SH-SY5Y (cell line): ENCODE data around the gene SIM2.

Source experiments
- GATA2 ChIP-seq: IDR thresholded peaks from 2 replicates; pipeline ENCODE4 v1.6.1; 2011; ENCODE audit warnings: mild to moderate bottlenecking, low read depth, low read length
- GATA3 ChIP-seq: IDR thresholded peaks from 2 replicates; pipeline ENCODE4 v1.6.1; 2011; ENCODE audit warnings: low read depth, mild to moderate bottlenecking, low read length, moderate library complexity

SIM2 gene

DNA sequence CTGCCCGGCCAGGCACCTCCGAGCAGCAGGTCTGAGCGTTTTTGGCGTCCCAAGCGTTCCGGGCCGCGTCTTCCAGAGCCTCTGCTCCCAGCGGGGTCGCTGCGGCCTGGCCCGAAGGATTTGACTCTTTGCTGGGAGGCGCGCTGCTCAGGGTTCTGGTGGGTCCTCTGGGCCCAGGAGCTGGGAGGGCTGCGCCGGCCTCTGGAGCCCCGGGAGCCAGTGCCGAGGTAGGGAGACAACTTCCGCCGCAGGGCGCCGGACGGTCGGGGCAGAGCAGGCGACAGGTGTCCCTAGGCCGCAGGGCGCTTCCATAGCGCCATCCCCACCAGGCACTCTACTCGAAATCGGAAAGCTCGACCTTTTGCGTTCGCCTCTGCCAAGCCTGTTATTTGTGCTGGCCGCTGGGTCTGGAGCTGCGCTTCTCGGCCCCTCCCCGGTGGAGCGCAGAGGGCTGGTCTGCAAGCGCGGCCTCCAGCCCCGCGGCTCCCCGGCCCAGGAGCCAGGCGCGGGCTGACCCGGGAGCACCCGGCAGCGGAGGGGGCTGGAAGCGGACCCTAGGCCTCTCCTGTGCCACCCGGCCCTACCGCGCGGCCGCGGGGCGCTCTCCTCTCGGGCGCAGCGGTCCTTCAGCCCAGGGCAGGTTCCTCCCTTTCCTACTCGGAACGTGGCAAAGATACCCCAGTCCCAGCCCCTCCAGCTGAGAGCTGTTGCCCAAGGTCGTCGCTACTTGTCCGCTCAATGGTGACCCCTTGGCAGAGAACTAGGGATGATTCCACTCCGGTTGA lies 2.2 kb downstream of the SIM2 start:
- TF ChIP-seq GATA3 (no peak), GATA2 (no peak)

- no peak for TF ChIP-seq GATA2
- no peak for TF ChIP-seq GATA3
Measured at GRCh38 chr21:36701756-36702621, 3.1 kb downstream of the SIM2 start.

DNA sequence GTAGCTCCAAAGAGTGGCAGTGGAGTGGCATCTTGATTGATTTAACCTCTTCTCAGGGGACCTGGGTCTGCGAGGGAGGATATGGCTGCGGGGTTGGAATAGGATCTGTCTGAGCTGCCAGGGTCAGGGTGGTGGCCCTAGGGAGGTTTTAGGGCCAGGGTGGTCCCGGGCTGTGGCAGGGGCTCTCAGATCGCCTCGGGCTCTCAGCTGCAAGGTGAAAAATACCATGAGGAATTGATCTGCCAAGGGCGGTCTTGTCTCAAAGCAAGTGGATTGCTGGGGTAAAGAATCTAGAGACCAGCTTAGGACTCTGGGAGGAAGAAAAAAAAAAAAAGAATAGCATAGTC lies 3.7 kb downstream of the SIM2 start:
- TF ChIP-seq GATA3 (no peak), GATA2 (no peak)

DNA sequence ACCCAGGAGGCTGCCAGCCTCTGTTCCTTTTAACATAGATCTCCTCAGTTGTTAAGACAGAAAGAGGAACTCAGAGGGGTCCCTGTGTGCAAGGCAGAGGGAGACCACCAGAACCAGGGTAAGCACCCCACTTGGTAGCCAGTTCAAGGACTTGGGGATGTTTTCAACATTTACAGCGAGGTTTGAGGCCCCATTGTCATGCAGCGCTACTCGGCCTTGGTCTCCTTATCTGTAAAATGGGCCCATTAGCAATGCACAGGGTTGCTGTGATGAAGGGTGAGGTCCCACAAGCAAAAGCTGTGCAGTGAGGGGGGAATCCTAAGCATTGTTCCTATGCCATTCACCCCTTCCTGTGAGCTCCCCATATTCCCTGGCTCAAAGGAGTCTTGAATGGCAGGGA lies 4.2 kb downstream of the SIM2 start:
- TF ChIP-seq GATA3, result no peak
- TF ChIP-seq GATA2, result no peak

GRCh38 chr21:36703626-36704280 lies 4.8 kb downstream of the SIM2 start:
- TF ChIP-seq GATA3, result no peak
- no peak for TF ChIP-seq GATA2

DNA sequence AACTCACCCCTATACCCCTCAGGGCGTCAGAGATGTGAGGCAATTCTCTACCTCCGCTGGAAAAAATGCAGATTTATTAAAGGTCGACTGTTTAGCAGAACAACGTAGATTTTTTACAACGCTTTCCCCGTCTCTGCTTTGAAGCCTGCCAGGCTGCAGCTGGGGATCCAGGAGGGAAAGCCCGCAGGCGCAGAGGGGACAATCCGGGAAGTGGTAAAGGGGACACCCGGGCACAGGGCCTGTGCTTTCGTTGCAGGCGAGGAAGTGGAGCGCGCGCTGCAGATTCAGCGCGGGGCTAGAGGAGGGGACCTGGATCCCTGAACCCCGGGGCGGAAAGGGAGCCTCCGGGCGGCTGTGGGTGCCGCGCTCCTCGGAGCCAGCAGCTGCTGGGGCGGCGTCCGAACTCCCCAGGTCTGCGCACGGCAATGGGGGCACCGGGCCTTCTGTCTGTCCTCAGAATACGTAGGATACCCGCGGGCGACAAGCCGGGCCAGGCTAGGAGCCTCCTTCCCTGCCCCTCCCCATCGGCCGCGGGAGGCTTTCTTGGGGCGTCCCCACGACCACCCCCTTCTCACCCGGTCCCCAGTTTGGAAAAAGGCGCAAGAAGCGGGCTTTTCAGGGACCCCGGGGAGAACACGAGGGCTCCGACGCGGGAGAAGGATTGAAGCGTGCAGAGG lies 5.5 kb downstream of the SIM2 start:
- TF ChIP-seq GATA3, result no peak

GRCh38 chr21:36704958-36705678 lies 6.2 kb downstream of the SIM2 start:
- TF ChIP-seq GATA2 (no peak), GATA3 (no peak)

DNA sequence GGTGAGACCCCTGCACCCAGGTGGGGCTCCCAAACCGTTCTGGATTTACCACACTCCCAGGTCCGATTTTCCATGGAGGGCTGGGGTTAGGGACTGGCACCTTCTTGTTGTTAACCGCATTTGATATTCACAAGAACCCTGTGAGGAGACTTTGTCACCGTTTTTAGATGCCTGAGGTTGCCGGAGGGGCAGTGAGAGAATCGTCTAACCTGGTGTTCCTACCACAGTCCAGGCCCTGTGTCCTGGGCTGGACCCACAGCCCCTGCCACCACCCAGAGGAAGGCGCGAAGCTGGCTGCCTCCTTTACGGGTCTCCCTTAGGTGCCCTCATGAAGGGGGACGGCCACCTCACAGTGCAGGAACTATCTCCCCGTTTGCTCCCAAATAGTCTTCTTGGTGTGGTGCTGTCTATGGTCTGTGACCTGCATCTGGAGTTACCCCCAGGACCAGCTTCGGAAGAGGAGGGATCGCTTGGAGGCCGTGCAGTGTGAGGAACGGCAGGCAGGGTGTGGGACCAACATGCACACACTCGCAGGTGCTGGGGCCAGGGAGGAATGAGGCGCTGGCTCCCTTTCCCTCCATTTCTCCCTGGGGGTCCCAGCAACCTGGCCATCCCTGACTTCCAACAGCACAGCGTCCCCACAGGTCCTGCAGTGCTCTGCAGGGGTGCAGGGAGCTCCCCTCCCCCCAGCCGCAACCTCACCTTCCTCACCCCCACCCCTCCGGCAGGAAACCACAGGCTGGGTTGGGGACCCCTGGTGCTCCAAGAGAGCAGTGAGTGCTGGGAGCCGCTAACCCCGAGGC lies 7.0 kb downstream of the SIM2 start:
- TF ChIP-seq GATA2, result no peak
- no peak for TF ChIP-seq GATA3

GRCh38 chr21:36706482-36706852 lies 7.6 kb downstream of the SIM2 start:
- TF ChIP-seq GATA3, result no peak
- TF ChIP-seq GATA2, result no peak

DNA sequence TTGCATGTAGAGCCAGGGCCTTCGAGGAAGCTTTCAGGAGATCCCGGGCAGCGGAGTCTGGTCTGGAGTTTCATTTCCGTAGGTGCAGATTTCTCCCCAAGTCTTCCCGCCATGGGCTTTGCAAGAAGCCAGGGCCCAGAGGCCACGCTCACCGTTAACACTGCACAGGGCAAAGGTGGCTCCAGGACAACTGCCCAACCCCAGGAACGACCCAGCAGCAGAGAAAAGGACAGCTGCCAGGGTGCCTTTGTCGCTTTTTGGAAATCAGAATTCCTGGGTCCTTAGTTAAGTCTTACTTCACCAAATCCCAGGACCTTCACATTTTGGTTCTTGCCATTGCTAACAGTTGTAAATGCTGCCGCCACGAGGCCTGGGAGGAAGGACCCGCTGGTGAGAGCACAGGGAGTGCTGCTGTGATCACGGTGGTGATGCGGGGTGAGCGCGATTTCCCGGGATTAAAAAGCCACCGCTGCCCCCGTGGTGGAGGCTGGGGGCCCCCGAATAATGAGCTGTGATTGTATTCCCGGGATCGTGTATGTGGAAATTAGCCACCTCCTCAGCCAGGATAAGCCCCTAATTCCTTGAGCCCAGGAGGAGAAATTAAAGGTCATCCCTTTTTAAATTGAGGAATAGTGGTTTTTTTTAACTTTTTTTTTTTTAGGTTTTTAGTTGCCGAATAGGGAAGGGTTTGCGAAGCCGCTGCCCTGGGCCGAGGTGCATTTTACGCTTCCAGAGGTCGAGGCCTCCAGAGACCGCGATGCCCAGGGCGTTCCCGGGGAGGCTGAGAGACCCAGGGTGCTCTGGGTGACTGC lies 8.2 kb downstream of the SIM2 start:
- no peak for TF ChIP-seq GATA2
- TF ChIP-seq GATA3, result no peak

DNA sequence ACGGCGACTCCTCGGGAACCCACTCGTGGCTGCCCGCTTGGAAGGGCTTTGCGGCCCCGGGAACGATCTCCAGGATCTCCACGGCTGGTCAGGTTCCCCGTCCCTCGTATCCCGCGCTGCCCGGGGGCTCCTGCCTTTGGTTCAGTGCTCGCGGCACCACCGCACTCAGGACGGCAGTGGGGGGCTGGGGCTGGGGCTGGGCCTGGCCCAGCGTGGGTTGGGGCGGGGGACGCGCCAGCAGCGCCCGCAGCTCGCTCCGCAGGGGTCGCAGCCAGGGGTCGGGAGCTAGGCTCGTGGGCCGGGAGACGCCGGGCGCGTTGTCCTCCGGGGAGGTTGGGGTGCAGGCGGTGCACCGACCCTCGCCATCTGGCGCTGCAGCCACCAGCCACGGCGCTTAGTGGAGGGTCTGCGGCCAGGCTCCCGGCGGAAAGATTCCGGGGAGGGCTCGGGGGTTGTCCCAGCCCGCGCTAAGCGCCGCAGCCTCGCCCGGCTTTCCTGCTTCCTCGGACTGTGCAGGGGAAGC lies 8.9 kb downstream of the SIM2 start:
- TF ChIP-seq GATA2 (no peak), GATA3 (no peak)
